Gastroesophageal sphincter (tissue), 3 donors: Measurements from ENCODE around the gene PPP1R11.

Source experiments
- CTCF ChIP-seq, 4 experiments: fragments of 200-600 bp in 2 of 4; fragments of 450-650 bp in 2 of 4; sonication (generic) in 1 of 4; IDR thresholded peaks; one replicate each; pipeline ENCODE4 v1.5.1; 2017 to 2019; ENCODE audit warnings: antibody characterized with exemption in 4 of 4, mild to moderate bottlenecking in 2 of 4, moderate library complexity in 2 of 4
- EP300 ChIP-seq: sonication (generic); formaldehyde crosslinking; IDR thresholded peaks from one replicate; pipeline ENCODE4 v1.6.1; 2017; ENCODE audit warnings: antibody characterized with exemption, mild to moderate bottlenecking

GRCh38 chr6:30044630-30045029 lies 22.4 kb upstream of the PPP1R11 start:
- TF ChIP-seq CTCF (IDR thresholded peaks at IDR 0.05) = no peak
- TF ChIP-seq EP300 = no peak
